Thoracic aorta endothelial cell (primary cell): Measurements from ENCODE around the gene CTDSP2. TPM values are rescaled to one million over a fixed set of nuclear protein-coding genes. Genes with fewer than 3 reads are reported as not detected.

Experiments used
- small RNA-seq: library from RNA; depleted of rRNA; stranded (forward); fragments of <200 nt; gene quantifications from one replicate; pipeline ENCODE3, GENCODE V24; 2012
- total RNA-seq: library from RNA; depleted of rRNA; stranded (reverse); fragments of >200 nt; gene quantifications from 2 replicates; pipeline ENCODE4 v1.2.3, GENCODE V29; 2012

CTDSP2 gene, protein sequence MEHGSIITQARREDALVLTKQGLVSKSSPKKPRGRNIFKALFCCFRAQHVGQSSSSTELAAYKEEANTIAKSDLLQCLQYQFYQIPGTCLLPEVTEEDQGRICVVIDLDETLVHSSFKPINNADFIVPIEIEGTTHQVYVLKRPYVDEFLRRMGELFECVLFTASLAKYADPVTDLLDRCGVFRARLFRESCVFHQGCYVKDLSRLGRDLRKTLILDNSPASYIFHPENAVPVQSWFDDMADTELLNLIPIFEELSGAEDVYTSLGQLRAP
- 92.4 and 110 TPM in 2 replicates for total RNA-seq

DNA sequence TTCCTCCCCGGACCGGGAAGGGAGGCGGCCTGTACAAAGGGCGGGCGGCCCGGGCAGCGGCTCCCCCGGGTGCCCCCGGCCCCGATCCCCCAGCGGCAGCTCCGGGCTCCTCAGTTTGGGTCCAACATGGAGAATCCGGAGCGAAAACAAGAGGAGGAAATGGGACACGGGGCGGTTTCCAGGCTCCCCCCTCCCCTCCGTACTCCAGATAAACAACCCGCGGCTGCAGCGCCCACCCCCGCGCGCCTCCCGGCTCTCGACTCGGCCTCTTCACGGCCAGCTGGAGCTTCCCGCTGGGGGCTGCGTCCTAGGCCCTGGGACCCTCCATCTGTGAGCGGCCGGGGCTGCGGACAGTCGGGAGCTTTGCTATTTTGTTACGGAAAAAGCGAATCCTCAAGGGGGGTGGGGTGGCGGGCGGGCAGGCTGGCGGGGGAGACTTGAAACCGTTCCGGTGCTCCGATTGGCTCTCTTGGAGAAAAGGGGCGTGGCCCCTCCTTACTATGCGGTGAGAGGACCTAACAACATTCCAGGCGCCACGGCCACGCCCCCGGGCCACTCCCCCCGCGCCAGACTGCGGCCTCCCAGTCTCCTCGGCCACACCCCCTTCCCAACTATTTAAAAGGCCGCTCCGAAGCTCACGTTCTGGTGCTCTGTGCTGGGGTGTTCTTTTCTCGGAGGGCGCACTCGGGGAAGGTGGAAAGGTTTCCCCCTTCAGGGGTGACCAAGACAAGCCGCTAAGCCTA, at the start of gene CTDSP2:
Gene CTDSP2, minus strand, starts transcription at position 153 of the 743 bp plus-strand sequence. CDS start 294 bp downstream, outside the sequence.

DNA sequence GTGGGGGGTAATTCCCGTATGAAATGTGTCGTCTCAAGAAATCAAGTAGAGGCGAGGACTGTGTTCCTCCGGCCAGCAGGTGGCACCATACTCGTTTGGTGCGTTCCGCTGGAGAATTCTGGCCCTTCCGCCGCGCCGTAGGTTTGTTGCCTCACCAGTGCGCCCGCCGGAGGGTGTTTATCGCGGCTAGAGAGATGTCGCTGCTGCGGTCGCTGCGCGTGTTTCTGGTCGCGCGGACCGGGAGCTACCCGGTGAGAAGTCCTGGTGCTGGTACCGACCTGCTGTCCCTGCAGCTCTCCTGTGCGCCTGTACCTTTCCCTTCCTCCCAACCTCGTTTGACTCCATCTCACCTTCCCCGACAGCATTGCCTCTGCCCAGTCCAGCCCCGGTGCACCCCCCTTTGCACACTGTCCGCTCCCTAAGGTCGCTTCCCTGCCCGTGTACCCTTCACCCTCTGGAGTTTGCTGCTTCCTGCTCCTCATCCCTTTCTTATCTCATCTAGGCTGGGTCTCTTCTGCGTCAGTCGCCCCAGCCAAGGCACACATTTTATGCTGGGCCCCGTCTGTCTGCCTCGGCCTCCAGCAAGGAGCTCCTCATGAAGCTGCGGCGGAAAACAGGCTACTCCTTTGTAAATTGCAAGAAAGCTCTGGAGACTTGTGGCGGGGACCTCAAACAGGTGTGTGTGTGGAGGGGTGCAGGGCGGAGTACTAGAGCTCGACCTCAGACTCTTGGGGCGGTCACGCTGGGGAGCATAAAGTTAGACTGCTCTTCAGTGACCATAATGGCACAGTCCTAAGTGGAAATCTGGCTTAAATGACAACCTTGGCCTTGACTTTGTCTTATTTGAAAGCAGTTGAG, 63.7 kb downstream of the CTDSP2 start, which contains the start of gene TSFM:
Gene TSFM, plus strand, starts transcription at position 180 of the 858 bp plus-strand sequence. Its CDS starts 15 bp downstream, at position 195.

DNA sequence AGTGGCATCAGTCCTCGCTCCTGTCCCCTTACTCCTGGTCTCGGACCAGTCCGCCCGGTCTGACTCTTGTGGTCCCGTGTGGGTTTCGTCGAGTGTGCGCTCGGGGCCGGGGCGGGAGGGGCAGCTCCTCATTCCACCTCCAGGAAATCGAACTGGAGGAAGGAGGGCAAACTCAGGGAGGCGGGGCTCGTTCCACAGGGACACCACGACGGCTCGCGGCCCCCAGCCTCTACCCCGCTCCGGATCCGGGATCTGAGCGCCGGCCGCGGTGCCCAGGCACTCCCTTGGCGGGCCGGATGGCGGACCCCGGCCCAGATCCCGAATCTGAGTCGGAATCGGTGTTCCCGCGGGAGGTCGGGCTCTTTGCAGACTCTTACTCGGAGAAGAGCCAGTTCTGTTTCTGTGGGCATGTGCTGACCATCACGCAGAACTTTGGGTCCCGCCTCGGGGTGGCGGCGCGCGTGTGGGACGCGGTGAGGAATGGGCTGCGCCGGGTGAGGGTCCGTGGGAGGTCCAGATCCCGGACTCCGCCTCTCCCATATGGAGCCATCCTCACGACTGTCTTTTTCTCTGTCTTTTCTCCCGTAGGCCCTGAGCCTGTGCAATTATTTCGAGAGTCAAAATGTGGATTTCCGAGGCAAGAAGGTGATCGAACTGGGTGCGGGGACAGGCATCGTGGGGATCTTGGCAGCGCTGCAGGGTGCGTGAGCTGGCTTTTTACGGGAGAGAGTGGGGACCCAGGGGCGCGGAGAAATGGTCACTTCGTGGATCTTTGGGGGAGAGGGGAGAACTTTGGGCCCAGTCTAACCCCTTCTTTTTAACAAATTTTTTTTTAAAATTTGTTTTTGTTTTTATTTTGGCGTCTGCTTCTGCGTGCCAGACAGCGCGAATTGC, 73.9 kb downstream of the CTDSP2 start, which contains the start of gene EEF1AKMT3:
Gene EEF1AKMT3, plus strand, starts transcription at position 186 of the 894 bp plus-strand sequence. Its CDS starts 111 bp downstream, at position 297.

DNA sequence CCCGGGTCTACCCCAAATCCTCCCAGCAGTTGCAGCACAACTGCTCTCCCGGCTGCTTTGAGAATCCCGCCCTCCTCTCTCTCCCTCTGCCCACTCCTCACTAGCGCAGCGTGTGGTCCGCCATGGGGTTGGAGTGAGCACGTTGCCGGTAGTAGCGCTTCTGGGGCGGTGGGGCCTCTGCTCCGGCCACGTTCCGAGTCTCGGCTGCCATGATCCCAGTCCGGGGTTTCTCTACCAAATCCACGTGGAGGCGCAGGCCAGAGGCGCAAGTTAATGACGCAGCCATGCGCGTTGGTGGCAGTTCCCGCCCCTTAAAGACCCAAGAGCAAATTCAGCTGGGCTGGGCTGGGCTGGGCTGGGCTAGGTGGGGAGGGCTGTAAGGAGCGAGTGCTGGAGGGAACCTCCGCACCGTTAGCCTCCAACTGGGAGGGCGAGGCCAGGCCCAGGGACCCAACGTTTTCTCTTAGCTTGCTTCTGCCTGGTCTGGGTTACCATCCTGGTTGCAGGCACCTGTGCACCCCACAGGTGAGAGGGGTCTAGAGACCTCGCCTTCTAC, 74.6 kb downstream of the CTDSP2 start, which contains the start of gene METTL1:
Gene METTL1, minus strand, starts transcription at position 233 of the 556 bp plus-strand sequence. Its CDS starts 22 bp downstream, at position 211.

Small RNA genes lying within 50 kb of the gene (small RNA-seq; reads per million reads assigned to genes)
- gene MIR26A2 (3.4 reads per million, percentile 69 among the genes with 10 or more reads in this experiment), gene RNU6-1083P (not detected)

Other genes with a start within 250 kb of the CTDSP2 start
- 4.1 and 6.5 TPM in 2 replicates for gene DTX3, start 241.9 kb downstream of the CTDSP2 start, total RNA-seq
- 2.2 and 2.7 TPM in 2 replicates for gene ARHGEF25, start 235.3 kb downstream of the CTDSP2 start, total RNA-seq
- 0.14 and 0.27 TPM in 2 replicates for gene B4GALNT1, start 213.5 kb downstream of the CTDSP2 start, total RNA-seq
- 141 and 155 TPM in 2 replicates for gene OS9, start 152.6 kb downstream of the CTDSP2 start, total RNA-seq
- 0.13 and 0.36 TPM in 2 replicates for gene AGAP2, start 108.0 kb downstream of the CTDSP2 start, total RNA-seq
- 30.9 and 34.1 TPM in 2 replicates for gene TSPAN31, start 101.7 kb downstream of the CTDSP2 start, total RNA-seq
- gene CDK4, start 94.4 kb downstream of the CTDSP2 start, total RNA-seq: 189 and 197 TPM in 2 replicates
- 2.5 and 3.4 TPM in 2 replicates for gene MARCHF9, start 91.6 kb downstream of the CTDSP2 start, total RNA-seq
- gene CYP27B1, start 79.7 kb downstream of the CTDSP2 start, total RNA-seq: 0.80 and 1.5 TPM in 2 replicates
- gene METTL1, start 74.6 kb downstream of the CTDSP2 start, total RNA-seq: 8.0 and 10.1 TPM in 2 replicates
- gene EEF1AKMT3, start 74.1 kb downstream of the CTDSP2 start, total RNA-seq: 4.5 and 6.0 TPM in 2 replicates
- gene TSFM, start 63.9 kb downstream of the CTDSP2 start, total RNA-seq: 23.7 and 27.5 TPM in 2 replicates
- gene AVIL, start 28.0 kb downstream of the CTDSP2 start, total RNA-seq: 0.57 and 1.1 TPM in 2 replicates
- 8.2 and 8.5 TPM in 2 replicates for gene ATP23, start 94.8 kb upstream of the CTDSP2 start, total RNA-seq